ENCODE data around the gene ENAH.

The ENAH gene

DNA sequence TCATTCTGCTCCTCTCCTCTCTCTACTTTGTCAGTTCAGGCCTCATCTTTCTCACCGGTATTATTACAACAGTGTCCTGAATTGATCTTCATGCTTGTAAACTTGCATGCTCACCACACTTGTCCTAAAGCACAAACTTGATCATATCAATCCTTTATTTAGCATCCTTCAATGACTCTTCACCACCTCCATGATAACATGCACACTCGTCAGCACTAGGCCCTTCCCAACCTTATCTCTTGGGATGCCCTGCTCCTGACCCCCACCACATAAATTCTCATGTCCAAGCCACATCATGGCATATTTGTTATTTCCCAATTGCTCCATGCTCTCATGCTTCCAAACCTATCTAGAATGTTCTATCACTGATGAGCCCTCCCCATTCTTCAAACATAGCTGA lies 103.1 kb downstream of the ENAH start:
- Histone ChIP-seq H2BK12ac (ENCODE audit: low read length in 2 of 2) (no peak overlapping the region), H3K36me3 (ENCODE audit: control insufficient read depth in 1 of 2, insufficient read depth in 2 of 2, low read depth in 1 of 2, low read length in 2 of 2) (peaks cover 3 to 18% of the 10 kb centered on the region in 2 experiments), H3K27me3 (ENCODE audit: control insufficient read depth in 1 of 2, insufficient read depth in 1 of 2, low read length in 2 of 2) (no peaks in the 10 kb centered on the region), H3K27ac (ENCODE audit: low read length, poor library complexity, severe bottlenecking) (no peak overlapping the region), H4K91ac (ENCODE audit: low read length) (no peak overlapping the region), H2BK15ac (ENCODE audit: low read depth, poor library complexity, severe bottlenecking) (no peak overlapping the region), H2AFZ (ENCODE audit: low read depth, low read length) (no peak overlapping the region), H3K4me2 (ENCODE audit: low read length, poor library complexity, severe bottlenecking) (no peak overlapping the region), H3K79me1 (replicated peaks; ENCODE audit: low read length, poor library complexity, severe bottlenecking) (peaks cover 19% of the 10 kb centered on the region), H4K8ac (ENCODE audit: low read length) (no peak overlapping the region), H3K23ac (ENCODE audit: low read length in 2 of 2) (no peak overlapping the region), H3K9me3 (ENCODE audit: control insufficient read depth, low read length) (no peaks in the 10 kb centered on the region), H2BK5ac (ENCODE audit: low read depth, low read length, poor library complexity, severe bottlenecking) (no peak overlapping the region), H3K14ac (ENCODE audit: low read length in 2 of 2) (no peak overlapping the region), H3K18ac (ENCODE audit: low read depth in 1 of 2, low read length in 2 of 2) (no peak overlapping the region), H2AK5ac (ENCODE audit: low read length, severe bottlenecking) (no peak overlapping the region), H2BK120ac (ENCODE audit: low read depth, low read length) (no peak overlapping the region), H3K4me1 (ENCODE audit: control insufficient read depth, insufficient read depth, low read depth, low read length) (no peaks in the 10 kb centered on the region), H3K4ac (ENCODE audit: low read depth in 1 of 2, low read length in 2 of 2) (no peak overlapping the region), H3K9ac (ENCODE audit: low read length) (no peak overlapping the region), H3K4me3 (ENCODE audit: insufficient read depth in 1 of 2, low read depth in 1 of 2, low read length in 2 of 2) (no peak overlapping the region)
- 94% methylated on average over 2 of the region's 2 CpGs for WGBS
- no peak for DNase-seq

DNA sequence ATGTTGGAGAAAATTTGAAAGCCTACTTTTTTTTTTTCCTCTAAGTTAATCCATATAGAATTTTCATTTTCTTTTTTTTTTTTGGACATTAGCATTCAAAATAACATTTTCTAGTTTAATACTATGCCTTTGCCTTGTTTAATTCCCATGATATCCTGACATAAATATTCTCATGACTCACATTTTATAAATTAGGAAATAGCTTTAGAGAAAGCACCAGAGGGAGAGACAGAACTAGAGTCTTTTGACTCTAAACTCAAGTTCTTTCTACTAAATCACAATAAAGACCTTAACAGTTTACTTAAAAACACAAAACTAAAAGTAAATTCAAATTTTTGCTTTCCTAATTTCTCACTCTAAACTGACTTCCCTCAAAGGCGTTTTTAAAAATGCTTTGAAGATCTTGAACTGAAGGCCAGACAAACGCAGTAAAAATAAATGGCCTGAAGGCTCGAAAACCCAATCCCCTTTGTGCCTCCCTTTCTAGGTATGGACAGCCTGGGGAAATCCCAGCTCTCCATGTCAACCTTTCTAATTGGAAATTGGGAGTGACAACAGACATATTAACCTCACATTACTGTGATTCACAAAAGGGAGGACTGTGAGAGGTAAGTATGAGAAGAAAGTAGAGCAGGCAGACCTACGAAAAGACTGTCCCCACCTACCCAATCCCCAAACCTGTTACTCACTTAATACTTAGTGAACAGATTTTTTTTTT lies 104.6 kb downstream of the ENAH start:
- no peak overlapping the region for H2BK15ac ChIP-seq (ENCODE audit: low read depth, poor library complexity, severe bottlenecking)
- H3K27me3 ChIP-seq (ENCODE audit: control insufficient read depth in 1 of 2, insufficient read depth in 1 of 2, low read length in 2 of 2), result no peaks in the 10 kb centered on the region
- 81% methylated on average over 3 of the region's 4 CpGs for WGBS
- H3K9me3 ChIP-seq (ENCODE audit: control insufficient read depth, low read length), result no peaks in the 10 kb centered on the region
- H3K4ac ChIP-seq (ENCODE audit: low read depth in 1 of 2, low read length in 2 of 2), result no peak overlapping the region
- DNase-seq, result no peak
- no peak overlapping the region for H2BK12ac ChIP-seq (ENCODE audit: low read length in 2 of 2)
- no peak overlapping the region for H3K4me2 ChIP-seq (ENCODE audit: low read length, poor library complexity, severe bottlenecking)
- no peak overlapping the region for H3K23ac ChIP-seq (ENCODE audit: low read length in 2 of 2)
- H3K18ac ChIP-seq (ENCODE audit: low read depth in 1 of 2, low read length in 2 of 2), result no peak overlapping the region
- no peak overlapping the region for H3K4me3 ChIP-seq (ENCODE audit: insufficient read depth in 1 of 2, low read depth in 1 of 2, low read length in 2 of 2)
- no peak overlapping the region for H4K91ac ChIP-seq (ENCODE audit: low read length)
- H4K8ac ChIP-seq (ENCODE audit: low read length), result no peak overlapping the region
- peaks cover 3 to 15% of the 10 kb centered on the region in 2 experiments for H3K36me3 ChIP-seq (ENCODE audit: control insufficient read depth in 1 of 2, insufficient read depth in 2 of 2, low read depth in 1 of 2, low read length in 2 of 2)
- H2BK120ac ChIP-seq (ENCODE audit: low read depth, low read length), result no peak overlapping the region
- peak overlapping the region; percentile 58 for H3K9ac ChIP-seq (ENCODE audit: low read length)
- H2AK5ac ChIP-seq (ENCODE audit: low read length, severe bottlenecking), result no peak overlapping the region
- no peak overlapping the region for H3K27ac ChIP-seq (ENCODE audit: low read length, poor library complexity, severe bottlenecking)
- no peak overlapping the region for H2BK5ac ChIP-seq (ENCODE audit: low read depth, low read length, poor library complexity, severe bottlenecking)
- H2AFZ ChIP-seq (ENCODE audit: low read depth, low read length), result no peak overlapping the region
- H3K4me1 ChIP-seq (ENCODE audit: control insufficient read depth, insufficient read depth, low read depth, low read length), result no peaks in the 10 kb centered on the region
- no peak overlapping the region for H3K14ac ChIP-seq (ENCODE audit: low read length in 2 of 2)
- peaks cover 18% of the 10 kb centered on the region for H3K79me1 ChIP-seq (replicated peaks; ENCODE audit: low read length, poor library complexity, severe bottlenecking)

DNA sequence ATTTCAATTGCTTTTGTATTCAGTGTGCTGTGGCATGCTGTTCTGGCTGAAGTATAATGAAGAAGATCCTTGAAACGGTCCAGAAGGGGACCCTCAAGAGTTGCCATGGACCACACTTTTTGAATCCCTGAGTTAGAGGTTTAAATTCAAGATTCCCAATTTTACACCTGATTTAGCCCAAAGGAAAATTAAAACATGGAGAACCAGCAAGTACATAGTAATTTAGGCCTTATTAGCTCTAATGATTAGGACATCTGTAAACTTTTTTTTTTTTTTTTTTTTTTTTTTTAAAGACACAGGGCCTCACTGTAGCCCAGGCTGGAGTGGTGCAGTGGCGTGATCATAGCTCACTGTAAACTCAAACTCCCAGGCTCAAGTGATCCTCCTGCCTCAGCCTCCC lies 107.3 kb downstream of the ENAH start:
- Histone ChIP-seq H3K9me3 (ENCODE audit: control insufficient read depth, low read length) (no peaks in the 10 kb centered on the region), H3K4me3 (ENCODE audit: insufficient read depth in 1 of 2, low read depth in 1 of 2, low read length in 2 of 2) (no peak overlapping the region), H3K27ac (ENCODE audit: low read length, poor library complexity, severe bottlenecking) (no peak overlapping the region), H3K23ac (ENCODE audit: low read length in 2 of 2) (no peak overlapping the region), H3K36me3 (ENCODE audit: control insufficient read depth in 1 of 2, insufficient read depth in 2 of 2, low read depth in 1 of 2, low read length in 2 of 2) (peaks cover 3 to 9% of the 10 kb centered on the region in 2 experiments), H3K4ac (ENCODE audit: low read depth in 1 of 2, low read length in 2 of 2) (no peak overlapping the region), H4K91ac (ENCODE audit: low read length) (no peak overlapping the region), H3K4me1 (ENCODE audit: control insufficient read depth, insufficient read depth, low read depth, low read length) (no peaks in the 10 kb centered on the region), H3K27me3 (ENCODE audit: control insufficient read depth in 1 of 2, insufficient read depth in 1 of 2, low read length in 2 of 2) (no peaks in the 10 kb centered on the region), H3K79me1 (replicated peaks; ENCODE audit: low read length, poor library complexity, severe bottlenecking) (peaks cover 20% of the 10 kb centered on the region), H2BK12ac (ENCODE audit: low read length in 2 of 2) (no peak overlapping the region), H3K9ac (ENCODE audit: low read length) (no peak overlapping the region), H4K8ac (ENCODE audit: low read length) (no peak overlapping the region), H2BK15ac (ENCODE audit: low read depth, poor library complexity, severe bottlenecking) (no peak overlapping the region), H3K14ac (ENCODE audit: low read length in 2 of 2) (no peak overlapping the region), H3K4me2 (ENCODE audit: low read length, poor library complexity, severe bottlenecking) (no peak overlapping the region), H2AK5ac (ENCODE audit: low read length, severe bottlenecking) (no peak overlapping the region), H3K18ac (ENCODE audit: low read depth in 1 of 2, low read length in 2 of 2) (no peak overlapping the region), H2AFZ (ENCODE audit: low read depth, low read length) (no peak overlapping the region), H2BK5ac (ENCODE audit: low read depth, low read length, poor library complexity, severe bottlenecking) (no peak overlapping the region), H2BK120ac (ENCODE audit: low read depth, low read length) (no peak overlapping the region)
- DNase-seq, result no peak
- no CpG with 5 or more reads among the region's 2 CpGs for WGBS

DNA sequence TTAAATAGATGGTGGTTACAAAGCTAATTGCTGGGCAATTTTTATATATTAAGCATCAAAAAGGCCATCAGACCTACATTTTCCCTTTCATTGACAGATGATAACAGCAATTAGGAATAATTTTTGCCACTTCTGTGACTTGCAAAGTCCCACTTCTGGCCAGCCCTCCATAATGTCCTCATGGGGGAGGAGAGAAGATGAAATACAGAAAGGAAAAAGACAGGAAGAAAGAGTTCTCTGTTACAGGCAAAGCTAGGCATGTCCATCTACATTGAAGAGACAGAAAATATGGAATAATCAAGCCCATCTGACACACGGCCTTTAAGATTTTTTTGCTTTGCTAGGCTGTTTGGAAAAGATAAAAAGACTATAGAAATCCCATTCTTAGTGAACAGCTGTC lies 108.0 kb downstream of the ENAH start:
- no peak overlapping the region for H2BK120ac ChIP-seq (ENCODE audit: low read depth, low read length)
- H3K4me3 ChIP-seq (ENCODE audit: insufficient read depth in 1 of 2, low read depth in 1 of 2, low read length in 2 of 2), result no peak overlapping the region
- H3K4me2 ChIP-seq (ENCODE audit: low read length, poor library complexity, severe bottlenecking), result no peak overlapping the region
- peaks cover 17% of the 10 kb centered on the region for H3K79me1 ChIP-seq (replicated peaks; ENCODE audit: low read length, poor library complexity, severe bottlenecking)
- H4K91ac ChIP-seq (ENCODE audit: low read length), result no peak overlapping the region
- no peak overlapping the region for H3K18ac ChIP-seq (ENCODE audit: low read depth in 1 of 2, low read length in 2 of 2)
- H3K4ac ChIP-seq (ENCODE audit: low read depth in 1 of 2, low read length in 2 of 2), result no peak overlapping the region
- no peak overlapping the region for H2AK5ac ChIP-seq (ENCODE audit: low read length, severe bottlenecking)
- no peak overlapping the region for H3K27ac ChIP-seq (ENCODE audit: low read length, poor library complexity, severe bottlenecking)
- no peak overlapping the region for H2BK15ac ChIP-seq (ENCODE audit: low read depth, poor library complexity, severe bottlenecking)
- H3K14ac ChIP-seq (ENCODE audit: low read length in 2 of 2), result no peak overlapping the region
- no CpG with 5 or more reads among the region's 1 CpG for WGBS
- no peaks in the 10 kb centered on the region for H3K9me3 ChIP-seq (ENCODE audit: control insufficient read depth, low read length)
- H3K23ac ChIP-seq (ENCODE audit: low read length in 2 of 2), result no peak overlapping the region
- peaks cover 3 to 8% of the 10 kb centered on the region in 2 experiments for H3K36me3 ChIP-seq (ENCODE audit: control insufficient read depth in 1 of 2, insufficient read depth in 2 of 2, low read depth in 1 of 2, low read length in 2 of 2)
- no peak overlapping the region for H2AFZ ChIP-seq (ENCODE audit: low read depth, low read length)
- H3K9ac ChIP-seq (ENCODE audit: low read length), result no peak overlapping the region
- no peak for DNase-seq
- H3K27me3 ChIP-seq (ENCODE audit: control insufficient read depth in 1 of 2, insufficient read depth in 1 of 2, low read length in 2 of 2), result no peaks in the 10 kb centered on the region
- H3K4me1 ChIP-seq (ENCODE audit: control insufficient read depth, insufficient read depth, low read depth, low read length), result no peaks in the 10 kb centered on the region
- no peak overlapping the region for H4K8ac ChIP-seq (ENCODE audit: low read length)
- no peak overlapping the region for H2BK12ac ChIP-seq (ENCODE audit: low read length in 2 of 2)
- H2BK5ac ChIP-seq (ENCODE audit: low read depth, low read length, poor library complexity, severe bottlenecking), result no peak overlapping the region

Measured in mesenchymal stem cell (in vitro differentiated cells and primary cell).